22Rv1 (cell line): ENCODE results near the gene CUX1.

Experiments
- ZFX ChIP-seq: fragments of 450-650 bp; IDR thresholded peaks from 2 replicates; pipeline ENCODE4 v1.6.1; 2017; ENCODE audit warnings: antibody characterized with exemption, borderline replicate concordance
- TF ChIP-seq, protein P1 (sequence below): fragments of 450-650 bp; IDR thresholded peaks from 2 replicates; pipeline ENCODE4 v1.5.1; 2017; ENCODE audit warnings: mild to moderate bottlenecking

DNA sequence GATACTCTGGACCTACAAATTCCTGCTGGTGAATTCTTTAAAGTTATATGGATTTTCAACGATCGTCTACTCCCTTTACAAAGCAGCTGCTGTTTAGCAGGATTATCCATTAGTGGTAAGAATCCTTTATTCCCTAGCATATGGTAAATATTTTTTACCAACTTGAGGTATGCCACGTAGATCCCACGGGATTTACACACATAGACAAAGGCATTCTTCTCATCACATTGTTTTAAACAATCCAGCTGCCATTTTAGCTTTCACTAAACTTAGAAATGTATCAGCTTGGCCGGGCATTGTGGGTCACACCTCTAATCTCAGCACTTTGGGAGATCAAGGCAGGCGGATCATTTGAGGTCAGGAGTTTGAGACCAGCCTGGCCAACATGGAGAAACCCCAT, 321.2 kb downstream of the CUX1 start:
- TF ChIP-seq, protein P1, sequence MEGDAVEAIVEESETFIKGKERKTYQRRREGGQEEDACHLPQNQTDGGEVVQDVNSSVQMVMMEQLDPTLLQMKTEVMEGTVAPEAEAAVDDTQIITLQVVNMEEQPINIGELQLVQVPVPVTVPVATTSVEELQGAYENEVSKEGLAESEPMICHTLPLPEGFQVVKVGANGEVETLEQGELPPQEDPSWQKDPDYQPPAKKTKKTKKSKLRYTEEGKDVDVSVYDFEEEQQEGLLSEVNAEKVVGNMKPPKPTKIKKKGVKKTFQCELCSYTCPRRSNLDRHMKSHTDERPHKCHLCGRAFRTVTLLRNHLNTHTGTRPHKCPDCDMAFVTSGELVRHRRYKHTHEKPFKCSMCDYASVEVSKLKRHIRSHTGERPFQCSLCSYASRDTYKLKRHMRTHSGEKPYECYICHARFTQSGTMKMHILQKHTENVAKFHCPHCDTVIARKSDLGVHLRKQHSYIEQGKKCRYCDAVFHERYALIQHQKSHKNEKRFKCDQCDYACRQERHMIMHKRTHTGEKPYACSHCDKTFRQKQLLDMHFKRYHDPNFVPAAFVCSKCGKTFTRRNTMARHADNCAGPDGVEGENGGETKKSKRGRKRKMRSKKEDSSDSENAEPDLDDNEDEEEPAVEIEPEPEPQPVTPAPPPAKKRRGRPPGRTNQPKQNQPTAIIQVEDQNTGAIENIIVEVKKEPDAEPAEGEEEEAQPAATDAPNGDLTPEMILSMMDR, result no peak
- no peak for TF ChIP-seq ZFX
